Upper lobe of left lung (tissue), 4 donors: Measurements from ENCODE around the gene NACA2.

ENCODE experiments used
- CTCF ChIP-seq, 6 experiments: fragments of 450-650 bp in 4 of 6; fragments of 200-600 bp in 2 of 6; sonication (generic) in 2 of 6; IDR thresholded peaks; one replicate each; pipeline ENCODE4 v1.5.1; 2016 to 2019; ENCODE audit warnings: antibody characterized with exemption in 6 of 6
- EP300 ChIP-seq, 4 donors: sonication (generic); formaldehyde crosslinking; IDR thresholded peaks; one replicate each; pipeline ENCODE4 v1.5.1; 2017; ENCODE audit warnings: antibody characterized with exemption in 4 of 4, control low read depth in 2 of 4
- POLR2A ChIP-seq, 4 donors: fragments of 450-650 bp; IDR thresholded peaks; one replicate each; pipeline ENCODE4 v1.5.1; 2016 to 2017; ENCODE audit warnings: antibody characterized with exemption in 4 of 4, mild to moderate bottlenecking in 2 of 4
- POLR2AphosphoS5 ChIP-seq, 2 donors: sonication (generic); formaldehyde crosslinking; IDR thresholded peaks; one replicate each; pipeline ENCODE4 v1.5.1; 2017; ENCODE audit warnings: antibody characterized with exemption in 2 of 2

GRCh38 chr17:61597607-61598006 is 6.6 kb upstream of the NACA2 start:
- TF ChIP-seq CTCF (IDR thresholded peaks at IDR 0.05) = no peak
- TF ChIP-seq POLR2A (IDR thresholded peaks at IDR 0.05) = no peak
- no peak for TF ChIP-seq POLR2AphosphoS5 (IDR thresholded peaks at IDR 0.05)
- no peak for TF ChIP-seq EP300 (IDR thresholded peaks at IDR 0.05)
